Non-pigmented ciliary epithelial cell (primary cell): ENCODE data around the gene PILRB.
"Not testable (repeated sequence)": the region's sequence is repeated elsewhere in the genome, so short reads cannot be mapped to it uniquely, and the experiment has no call there.

Source experiments
- DNase-seq: peaks from one replicate; pipeline ENCODE4 v3.0.0-alpha.2; 2010; ENCODE audit warnings: low read depth

Gene PILRB

GRCh38 chr7:100356416-100357068 lies 1.4 kb upstream of the PILRB start:
- no peak for DNase-seq

- DNase-seq, result no peak
Measured at GRCh38 chr7:100357131-100357561, 771 bp upstream of the PILRB start.

- no peak for DNase-seq
Measured at GRCh38 chr7:100358857-100359212, 918 bp downstream of the PILRB start.

- DNase-seq, result no peak
Measured at GRCh38 chr7:100360135-100360854, 2.4 kb downstream of the PILRB start.

- no peak for DNase-seq
Measured at GRCh38 chr7:100363098-100363497, 5.2 kb downstream of the PILRB start.

GRCh38 chr7:100363797-100364196 lies 5.9 kb downstream of the PILRB start:
- not testable (repeated sequence) for DNase-seq

GRCh38 chr7:100364480-100364879 lies 6.6 kb downstream of the PILRB start:
- no peak for DNase-seq

- not testable (repeated sequence) for DNase-seq
Measured at GRCh38 chr7:100365998-100366367, 8.1 kb downstream of the PILRB start.

- DNase-seq, result no peak
Measured at GRCh38 chr7:100366411-100367250, 8.7 kb downstream of the PILRB start.

GRCh38 chr7:100367251-100367620 lies 9.3 kb downstream of the PILRB start:
- no peak for DNase-seq

- DNase-seq, result no peak
Measured at GRCh38 chr7:100367676-100368613, 10.0 kb downstream of the PILRB start.

GRCh38 chr7:100369105-100369504 lies 11.2 kb downstream of the PILRB start:
- no peak for DNase-seq

- DNase-seq, result no peak
Measured at GRCh38 chr7:100370303-100370702, 12.4 kb downstream of the PILRB start.

- DNase-seq, result no peak
Measured at GRCh38 chr7:100370746-100371145, 12.8 kb downstream of the PILRB start.

- DNase-seq, result no peak
Measured at GRCh38 chr7:100371561-100372171, 13.7 kb downstream of the PILRB start.

- peak; percentile 15 for DNase-seq
Measured at GRCh38 chr7:100372256-100372655, 14.3 kb downstream of the PILRB start.

GRCh38 chr7:100372694-100373093 lies 14.8 kb downstream of the PILRB start:
- no peak for DNase-seq

- no peak for DNase-seq
Measured at GRCh38 chr7:100373261-100373831, 15.4 kb downstream of the PILRB start, which contains the start of gene PILRA. Gene PILRA, plus strand, starts transcription at chr7:100373487. Its CDS starts 170 bp downstream, at chr7:100373657.

- not testable (repeated sequence) for DNase-seq
Measured at GRCh38 chr7:100373870-100374598, 16.1 kb downstream of the PILRB start.

- no peak for DNase-seq
Measured at GRCh38 chr7:100374601-100375000, 16.7 kb downstream of the PILRB start.
